Osteoblast (primary cell): ENCODE data around the gene ATP6V0A1. TPM values are rescaled to one million over a fixed set of nuclear protein-coding genes. Genes with fewer than 3 reads are reported as not detected.
A peak's percentile ranks its signal among the peaks of the same experiment; 100 is the strongest.

ENCODE experiments used
- DNase-seq: peaks from one replicate; pipeline ENCODE4 v3.0.0; 2011; ENCODE audit warnings: low spot score, mixed read lengths; ENCODE audit not compliant: insufficient read length; ENCODE audit errors: missing footprints
- H2AFZ ChIP-seq: 2 replicates; pipeline ENCODE4 v1.6.0; 2011; ENCODE audit warnings: mild to moderate bottlenecking, low read length
- H3K27ac ChIP-seq: 2 replicates; pipeline ENCODE4 v1.5.1; 2011; ENCODE audit warnings: mild to moderate bottlenecking, low read depth, low read length, moderate library complexity
- H3K27me3 ChIP-seq: 2 replicates; pipeline ENCODE4 v1.6.0; 2012; ENCODE audit warnings: mild to moderate bottlenecking, control low read depth, inconsistent platforms, low read length, moderate library complexity; ENCODE audit not compliant: insufficient read depth
- H3K36me3 ChIP-seq: 2 replicates; pipeline ENCODE4 v1.5.1; 2011; ENCODE audit warnings: mild to moderate bottlenecking, low read length, control low read depth, moderate library complexity; ENCODE audit not compliant: insufficient read depth
- H3K4me1 ChIP-seq: 2 replicates; pipeline ENCODE4 v1.5.1; 2011; ENCODE audit warnings: mild to moderate bottlenecking, low read length, control low read depth, moderate library complexity; ENCODE audit not compliant: insufficient read depth
- H3K4me2 ChIP-seq: 2 replicates; pipeline ENCODE4 v1.6.0; 2011; ENCODE audit warnings: mild to moderate bottlenecking, low read length; ENCODE audit not compliant: insufficient read depth
- H3K4me3 ChIP-seq: fragments of 200-600 bp; sonication (generic); 3 replicates; pipeline ENCODE4 v1.5.1; 2012; ENCODE audit warnings: mild to moderate bottlenecking, low read length, inconsistent platforms; ENCODE audit not compliant: insufficient read depth
- H3K79me2 ChIP-seq: 2 replicates; pipeline ENCODE4 v1.6.0; 2012; ENCODE audit warnings: mild to moderate bottlenecking, low read length, control low read depth, inconsistent platforms; ENCODE audit not compliant: insufficient read depth
- H3K9me3 ChIP-seq: 2 replicates; pipeline ENCODE4 v1.5.1; 2011; ENCODE audit warnings: low read depth, low read length, control low read depth
- H4K20me1 ChIP-seq: 2 replicates; pipeline ENCODE4 v1.6.0; 2012; ENCODE audit warnings: mild to moderate bottlenecking, low read length, control low read depth; ENCODE audit not compliant: insufficient read depth
- small RNA-seq: library from RNA; depleted of rRNA; stranded (forward); fragments of <200 nt; gene quantifications from one replicate; pipeline ENCODE3, GENCODE V24; 2012
- total RNA-seq: library from RNA; depleted of rRNA; stranded (reverse); fragments of >200 nt; gene quantifications from 2 replicates; pipeline ENCODE4 v1.2.3, GENCODE V29; 2012
- TF ChIP-seq, protein P1 (sequence below): IDR thresholded peaks from 2 replicates; pipeline ENCODE4 v1.5.1; 2011; ENCODE audit warnings: mild to moderate bottlenecking, low read depth, low read length, moderate library complexity; ENCODE audit errors: extremely low read depth

The ATP6V0A1 gene
- total RNA-seq, 1 donor, result 52.5 TPM

GRCh38 chr17:42568341-42569111 lies 109.8 kb downstream of the ATP6V0A1 start:
- H2AFZ ChIP-seq, result no peak overlapping the region
- peaks cover 18% of the 10 kb centered on the region for H4K20me1 ChIP-seq
- no peak overlapping the region for H3K27ac ChIP-seq
- no peak overlapping the region for H3K4me3 ChIP-seq
- H3K9me3 ChIP-seq, result no peaks in the 10 kb centered on the region
- H3K79me2 ChIP-seq, result peaks cover 71% of the 10 kb centered on the region
- peaks cover 14% of the 10 kb centered on the region for H3K4me1 ChIP-seq
- H3K36me3 ChIP-seq, result peaks cover 78% of the 10 kb centered on the region
- peak; percentile 55 for DNase-seq
- H3K27me3 ChIP-seq, result no peaks in the 10 kb centered on the region
- TF ChIP-seq, protein P1, sequence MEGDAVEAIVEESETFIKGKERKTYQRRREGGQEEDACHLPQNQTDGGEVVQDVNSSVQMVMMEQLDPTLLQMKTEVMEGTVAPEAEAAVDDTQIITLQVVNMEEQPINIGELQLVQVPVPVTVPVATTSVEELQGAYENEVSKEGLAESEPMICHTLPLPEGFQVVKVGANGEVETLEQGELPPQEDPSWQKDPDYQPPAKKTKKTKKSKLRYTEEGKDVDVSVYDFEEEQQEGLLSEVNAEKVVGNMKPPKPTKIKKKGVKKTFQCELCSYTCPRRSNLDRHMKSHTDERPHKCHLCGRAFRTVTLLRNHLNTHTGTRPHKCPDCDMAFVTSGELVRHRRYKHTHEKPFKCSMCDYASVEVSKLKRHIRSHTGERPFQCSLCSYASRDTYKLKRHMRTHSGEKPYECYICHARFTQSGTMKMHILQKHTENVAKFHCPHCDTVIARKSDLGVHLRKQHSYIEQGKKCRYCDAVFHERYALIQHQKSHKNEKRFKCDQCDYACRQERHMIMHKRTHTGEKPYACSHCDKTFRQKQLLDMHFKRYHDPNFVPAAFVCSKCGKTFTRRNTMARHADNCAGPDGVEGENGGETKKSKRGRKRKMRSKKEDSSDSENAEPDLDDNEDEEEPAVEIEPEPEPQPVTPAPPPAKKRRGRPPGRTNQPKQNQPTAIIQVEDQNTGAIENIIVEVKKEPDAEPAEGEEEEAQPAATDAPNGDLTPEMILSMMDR, result no peak
- no peak overlapping the region for H3K4me2 ChIP-seq

- H3K27me3 ChIP-seq, result no peaks in the 10 kb centered on the region
- no peak overlapping the region for H3K27ac ChIP-seq
- no peak overlapping the region for H2AFZ ChIP-seq
- H3K4me2 ChIP-seq, result no peak overlapping the region
- peak; percentile 43 for DNase-seq
- H3K4me3 ChIP-seq, result no peak overlapping the region
- TF ChIP-seq, protein P1, result no peak
- no peaks in the 10 kb centered on the region for H3K9me3 ChIP-seq
- H3K79me2 ChIP-seq, result peaks cover 57% of the 10 kb centered on the region
- H3K4me1 ChIP-seq, result peaks cover 9% of the 10 kb centered on the region
- H3K36me3 ChIP-seq, result peaks cover 62% of the 10 kb centered on the region
- H4K20me1 ChIP-seq, result peaks cover 18% of the 10 kb centered on the region
These were observed 113.0 kb downstream of the ATP6V0A1 start for GRCh38 chr17:42571435-42572225.

Small RNA genes within 50 kb of the gene (small RNA-seq; reads per million reads assigned to genes)
- 1.0 reads per million, percentile 30 among the genes with 10 or more reads in this experiment for gene MIR548AT
- gene RNU7-97P, result not detected

Other genes starting within 250 kb of the ATP6V0A1 start
- gene STAT5B, start 182.5 kb upstream of the ATP6V0A1 start, total RNA-seq, result 22.8 and 23.6 TPM in 2 replicates
- 35.5 and 38.6 TPM in 2 replicates for gene STAT5A, start 170.4 kb upstream of the ATP6V0A1 start, total RNA-seq
- 197 and 206 TPM in 2 replicates for gene STAT3, start 70.4 kb upstream of the ATP6V0A1 start, total RNA-seq
- gene CAVIN1, start 35.6 kb upstream of the ATP6V0A1 start, total RNA-seq, result 861 and 988 TPM in 2 replicates
- gene NAGLU, start 77.4 kb downstream of the ATP6V0A1 start, total RNA-seq, result 91.6 and 99.0 TPM in 2 replicates
- 1.1 and 1.5 TPM in 2 replicates for gene HSD17B1, start 94.0 kb downstream of the ATP6V0A1 start, total RNA-seq
- gene COASY, start 103.3 kb downstream of the ATP6V0A1 start, total RNA-seq, result 13.0 and 13.4 TPM in 2 replicates
- gene MLX, start 108.2 kb downstream of the ATP6V0A1 start, total RNA-seq, result 43.4 and 44.8 TPM in 2 replicates
- 1.8 TPM in 2 replicates for gene PSMC3IP, start 118.9 kb downstream of the ATP6V0A1 start, total RNA-seq
- 81.0 and 90.1 TPM in 2 replicates for gene RETREG3, start 150.5 kb downstream of the ATP6V0A1 start, total RNA-seq
- 19.2 and 20.3 TPM in 2 replicates for gene TUBG1, start 150.8 kb downstream of the ATP6V0A1 start, total RNA-seq
- 13.8 TPM in 2 replicates for gene TUBG2, start 200.4 kb downstream of the ATP6V0A1 start, total RNA-seq
- gene PLEKHH3, start 218.1 kb downstream of the ATP6V0A1 start, total RNA-seq, result 14.7 and 19.9 TPM in 2 replicates
- 0.59 and 2.2 TPM in 2 replicates for gene CCR10, start 223.0 kb downstream of the ATP6V0A1 start, total RNA-seq
- 18.6 and 19.2 TPM in 2 replicates for gene CNTNAP1, start 223.7 kb downstream of the ATP6V0A1 start, total RNA-seq